IMR-90 (cell line): Measurements from ENCODE around the gene CDX2. TPM values are rescaled to one million over a fixed set of nuclear protein-coding genes. Genes with fewer than 3 reads are reported as not detected.

ENCODE experiments used
- ATAC-seq: fragments of 200-7000 bp; cut with Tn5 transposase; 2 replicates; pipeline ENCODE4 v1.9.1; 2020; ENCODE audit warnings: low read depth, mild to moderate bottlenecking, moderate library complexity
- BruUV-seq: library from RNA; stranded (reverse); fragments of 400-500 nt; replicated peaks from 2 replicates; lab custom pipeline; 2021; lab: Mats Ljungman, UMichigan
- CTCF ChIA-PET: fragments of 300-600 bp; formaldehyde crosslinking; extraction: SDS; loops from one replicate; lab custom pipeline; 2021; ENCODE audit warnings: antibody characterized with exemption; lab: Yijun Ruan, JAX
- POLR2A ChIA-PET: fragments of 300-600 bp; sonication (Branson Sonifier 250); formaldehyde crosslinking; loops from one replicate; lab custom pipeline; 2022; ENCODE audit warnings: antibody characterized with exemption; ENCODE audit not compliant: unreplicated experiment; lab: Charles Lee
- DNase-seq: peaks from one replicate; pipeline ENCODE4 v3.0.0; 2013
- H2AFZ ChIP-seq: replicated peaks from 2 replicates; pipeline ENCODE3; 2013; ENCODE audit warnings: low read length, mild to moderate bottlenecking; ENCODE audit not compliant: poor library complexity
- H2AK5ac ChIP-seq: 2 replicates; pipeline ENCODE4 v1.6.1; 2013; ENCODE audit warnings: low read depth, low read length, inconsistent platforms
- H2AK9ac ChIP-seq: replicated peaks from 2 replicates; pipeline ENCODE3; 2013; ENCODE audit warnings: mild to moderate bottlenecking, low read depth, low read length, moderate library complexity; ENCODE audit not compliant: poor library complexity
- H2BK120ac ChIP-seq: 2 replicates; pipeline ENCODE4 v1.6.1; 2013; ENCODE audit warnings: low read depth, low read length, inconsistent platforms
- H2BK15ac ChIP-seq: 3 replicates; pipeline ENCODE4 v1.6.1; 2013; ENCODE audit warnings: low read depth, low read length, inconsistent platforms
- H2BK20ac ChIP-seq: 2 replicates; pipeline ENCODE4 v1.6.1; 2013; ENCODE audit warnings: low read depth, mild to moderate bottlenecking, inconsistent platforms, low read length, moderate library complexity
- H2BK5ac ChIP-seq: 2 replicates; pipeline ENCODE4 v1.6.1; 2013; ENCODE audit warnings: mild to moderate bottlenecking, low read depth, low read length, inconsistent platforms; ENCODE audit not compliant: poor library complexity, severe bottlenecking
- H3K14ac ChIP-seq: replicated peaks from 2 replicates; pipeline ENCODE4 v1.6.1; 2013; ENCODE audit warnings: low read depth, low read length, inconsistent platforms
- H3K18ac ChIP-seq: 2 replicates; pipeline ENCODE4 v1.6.1; 2013; ENCODE audit warnings: low read depth, low read length, control low read depth
- H3K23ac ChIP-seq: 2 replicates; pipeline ENCODE4 v1.6.1; 2013; ENCODE audit warnings: low read depth, low read length, inconsistent platforms
- H3K27ac ChIP-seq: 2 replicates; pipeline ENCODE4 v1.5.1; 2013; ENCODE audit warnings: mild to moderate bottlenecking, control low read depth, low read length; ENCODE audit not compliant: insufficient read depth
- H3K27me3 ChIP-seq: 2 replicates; pipeline ENCODE4 v1.6.1; 2013; ENCODE audit warnings: low read length; ENCODE audit not compliant: control insufficient read depth, insufficient read depth
- H3K36me3 ChIP-seq: 2 replicates; pipeline ENCODE4 v1.6.1; 2013; ENCODE audit warnings: low read length, mixed read lengths; ENCODE audit not compliant: control insufficient read depth, insufficient read depth
- H3K4ac ChIP-seq: 2 replicates; pipeline ENCODE4 v1.6.1; 2013; ENCODE audit warnings: low read depth, low read length, inconsistent platforms
- H3K4me1 ChIP-seq: 2 replicates; pipeline ENCODE4 v1.6.1; 2013; ENCODE audit warnings: low read length, mixed read lengths; ENCODE audit not compliant: control insufficient read depth, insufficient read depth
- H3K4me2 ChIP-seq: 2 replicates; pipeline ENCODE4 v1.6.1; 2013; ENCODE audit warnings: low read depth, mild to moderate bottlenecking, control low read depth, low read length, moderate library complexity
- H3K4me3 ChIP-seq: 2 replicates; pipeline ENCODE4 v1.5.1; 2013; ENCODE audit warnings: low read depth, mild to moderate bottlenecking, control low read depth, low read length, moderate library complexity; ENCODE audit not compliant: insufficient read depth
- H3K56ac ChIP-seq: 2 replicates; pipeline ENCODE4 v1.6.1; 2013; ENCODE audit warnings: low read length, inconsistent platforms; ENCODE audit not compliant: insufficient read depth; ENCODE audit errors: extremely low read depth
- H3K79me1 ChIP-seq, 2 experiments: 2 replicates each; pipeline ENCODE4 v1.6.1; 2013; ENCODE audit warnings: low read length in 2 of 2, inconsistent platforms in 1 of 2, low read depth in 1 of 2
- H3K9ac ChIP-seq: 2 replicates; pipeline ENCODE4 v1.6.1; 2013; ENCODE audit warnings: low read depth, low read length, control low read depth
- H3K9me1 ChIP-seq: 2 replicates; pipeline ENCODE4 v1.6.1; 2013; ENCODE audit warnings: low read length, inconsistent platforms; ENCODE audit not compliant: insufficient read depth
- H3K9me3 ChIP-seq: 2 replicates; pipeline ENCODE4 v1.6.1; 2013; ENCODE audit warnings: low read length; ENCODE audit not compliant: control insufficient read depth, insufficient read depth
- H4K20me1 ChIP-seq: 2 replicates; pipeline ENCODE4 v1.6.1; 2013; ENCODE audit warnings: low read length, inconsistent platforms; ENCODE audit not compliant: insufficient read depth
- H4K5ac ChIP-seq: 2 replicates; pipeline ENCODE4 v1.6.1; 2013; ENCODE audit warnings: mild to moderate bottlenecking, low read depth, low read length, control low read depth
- H4K8ac ChIP-seq, 2 experiments: 2 replicates each; pipeline ENCODE4 v1.6.1; 2013; ENCODE audit warnings: low read depth in 2 of 2, low read length in 2 of 2, control low read depth in 1 of 2, inconsistent platforms in 1 of 2
- H4K91ac ChIP-seq: 2 replicates; pipeline ENCODE4 v1.6.1; 2013; ENCODE audit warnings: low read depth, low read length, inconsistent platforms; ENCODE audit not compliant: insufficient read depth
- USF2 ChIP-seq: fragments of 150-350 bp; IDR thresholded peaks from 2 replicates; pipeline ENCODE4 v1.6.1; 2017; ENCODE audit warnings: mild to moderate bottlenecking, antibody characterized with exemption, low read length, low read depth
- WGBS, 2 experiments: methylation state at CpG; one replicate each; pipeline versions ENCODE4 v1.1.5 to v1.1.7; 2013; ENCODE audit warnings: missing lambda C conversion rate in 2 of 2; ENCODE audit not compliant: insufficient read length in 1 of 2; ENCODE audit errors: extremely low coverage in 2 of 2; 5-methylcytosine and 5-hydroxymethylcytosine counted together
- dilution Hi-C: fragments of 300-500 bp; cut with HindIII; formaldehyde crosslinking; loops from one replicate; pipeline ENCODE4 v1.14.3; 2018; ENCODE audit warnings: low sequenced_read_pairs; ENCODE audit not compliant: unreplicated experiment
- in situ Hi-C: fragments of 300-500 bp; cut with MboI; formaldehyde crosslinking; loops from 3 replicates; pipeline ENCODE4 v1.14.3; 2019; ENCODE audit warnings: low sequenced_read_pairs, inconsistent platforms, mixed read lengths
- intact Hi-C: fragments of 100-400 bp; cut with micrococcal nuclease; formaldehyde crosslinking; loops from 2 replicates; pipeline ENCODE4 v1.10.0; 2022
- polyA plus RNA-seq, 3 experiments: library from polyadenylated mRNA; depleted of rRNA; stranded (reverse); fragments of >200 nt; gene quantifications; 2 replicates each; pipeline ENCODE4 v1.2.3, GENCODE V29; 2012; ENCODE audit warnings: low replicate concordance in 1 of 3
- total RNA-seq: library from RNA; depleted of rRNA; stranded (reverse); fragments of >200 nt; gene quantifications from 2 replicates; pipeline ENCODE4 v1.2.3, GENCODE V29; 2012
- TF ChIP-seq, protein P1 (sequence below): conservative IDR thresholded peaks from 2 replicates; pipeline ENCODE4 v1.5.1; 2012; ENCODE audit warnings: mild to moderate bottlenecking, low read depth, low read length, improper control_type of control experiment

The CDX2 gene
- total and polyA plus RNA-seq, 2 of the 4 experiments (the other 2 are of a cell fraction): not detected

DNA sequence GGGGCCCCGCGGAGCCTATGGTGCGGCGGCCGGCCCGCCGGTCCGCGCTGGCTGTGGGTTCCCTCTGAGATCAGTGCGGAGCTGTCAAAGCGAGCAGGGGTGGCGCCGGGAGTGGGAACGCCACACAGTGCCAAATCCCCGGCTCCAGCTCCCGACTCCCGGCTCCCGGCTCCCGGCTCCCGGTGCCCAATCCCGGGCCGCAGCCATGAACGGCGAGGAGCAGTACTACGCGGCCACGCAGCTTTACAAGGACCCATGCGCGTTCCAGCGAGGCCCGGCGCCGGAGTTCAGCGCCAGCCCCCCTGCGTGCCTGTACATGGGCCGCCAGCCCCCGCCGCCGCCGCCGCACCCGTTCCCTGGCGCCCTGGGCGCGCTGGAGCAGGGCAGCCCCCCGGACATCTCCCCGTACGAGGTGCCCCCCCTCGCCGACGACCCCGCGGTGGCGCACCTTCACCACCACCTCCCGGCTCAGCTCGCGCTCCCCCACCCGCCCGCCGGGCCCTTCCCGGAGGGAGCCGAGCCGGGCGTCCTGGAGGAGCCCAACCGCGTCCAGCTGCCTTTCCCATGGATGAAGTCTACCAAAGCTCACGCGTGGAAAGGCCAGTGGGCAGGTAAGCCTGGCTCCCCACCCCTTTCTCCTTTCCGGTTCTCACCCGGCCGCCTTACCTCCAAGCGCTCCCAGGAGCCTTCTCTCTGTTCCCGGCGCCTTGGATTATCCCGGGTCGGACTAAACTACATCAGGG is 49.0 kb downstream of the CDX2 start, which contains the start of gene PDX1:
TSS of gene PDX1 (plus strand) at position 67 of the 743 bp plus-strand sequence. CDS start at position 206, 139 bp downstream.
- Histone ChIP-seq H3K4me3 (peak within 1 kb of the TSS; percentile 9; the same call in 1 of the 2 replicates), H2BK120ac (no peak within 1 kb of the TSS), H3K27me3 (peaks cover 93% of the 10 kb centered on the region), H3K36me3 (no peaks in the 10 kb centered on the region), H3K23ac (no peak within 1 kb of the TSS; the same call in 1 of the 2 replicates), H3K27ac (no peak within 1 kb of the TSS), H3K14ac (no peak within 1 kb of the TSS), H3K9ac (no peak within 1 kb of the TSS), H2BK20ac (no peak within 1 kb of the TSS), H4K20me1 (no peaks in the 10 kb centered on the region), H3K56ac (no peak within 1 kb of the TSS), H3K4ac (no peak within 1 kb of the TSS), H2BK5ac (no peak within 1 kb of the TSS), H3K4me2 (peak within 1 kb of the TSS; percentile 75), H4K8ac (no peak within 1 kb of the TSS), H2BK15ac (no peak within 1 kb of the TSS), H3K79me1 (no peaks in the 10 kb centered on the region), H4K91ac (no peak within 1 kb of the TSS), H3K4me1 (peaks cover 3% of the 10 kb centered on the region; the same call in 1 of the 2 replicates), H3K9me1 (no peaks in the 10 kb centered on the region), H4K5ac (no peak within 1 kb of the TSS), H2AK9ac (no peak within 1 kb of the TSS), H2AK5ac (no peak within 1 kb of the TSS), H2AFZ (peak within 1 kb of the TSS; percentile 26), H3K9me3 (peaks cover 10% of the 10 kb centered on the region; the same call in 1 of the 2 replicates), H3K18ac (no peak within 1 kb of the TSS)
- peak; percentile 62; the same call in 1 of the 2 replicates for TF ChIP-seq USF2
- TF ChIP-seq, protein P1, sequence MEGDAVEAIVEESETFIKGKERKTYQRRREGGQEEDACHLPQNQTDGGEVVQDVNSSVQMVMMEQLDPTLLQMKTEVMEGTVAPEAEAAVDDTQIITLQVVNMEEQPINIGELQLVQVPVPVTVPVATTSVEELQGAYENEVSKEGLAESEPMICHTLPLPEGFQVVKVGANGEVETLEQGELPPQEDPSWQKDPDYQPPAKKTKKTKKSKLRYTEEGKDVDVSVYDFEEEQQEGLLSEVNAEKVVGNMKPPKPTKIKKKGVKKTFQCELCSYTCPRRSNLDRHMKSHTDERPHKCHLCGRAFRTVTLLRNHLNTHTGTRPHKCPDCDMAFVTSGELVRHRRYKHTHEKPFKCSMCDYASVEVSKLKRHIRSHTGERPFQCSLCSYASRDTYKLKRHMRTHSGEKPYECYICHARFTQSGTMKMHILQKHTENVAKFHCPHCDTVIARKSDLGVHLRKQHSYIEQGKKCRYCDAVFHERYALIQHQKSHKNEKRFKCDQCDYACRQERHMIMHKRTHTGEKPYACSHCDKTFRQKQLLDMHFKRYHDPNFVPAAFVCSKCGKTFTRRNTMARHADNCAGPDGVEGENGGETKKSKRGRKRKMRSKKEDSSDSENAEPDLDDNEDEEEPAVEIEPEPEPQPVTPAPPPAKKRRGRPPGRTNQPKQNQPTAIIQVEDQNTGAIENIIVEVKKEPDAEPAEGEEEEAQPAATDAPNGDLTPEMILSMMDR: no peak
- ATAC-seq: peak; percentile 41; the same call in 1 of the 2 replicates
- no peak for DNase-seq
- BruUV-seq: no TSS peak
- in situ Hi-C loops: no loop called here
- intact Hi-C loops: no loop called here
- 3% methylated on average over 39 of the region's 76 CpGs; no CpG with 5 or more reads in 1 of the 2 experiments for WGBS, 2 experiments
- ChIA-PET POLR2A (no interaction called here), CTCF (no interaction called here)
- dilution Hi-C loops: no loop called here
